ENCODE results near the gene TPM4. TPM values are rescaled to one million over a fixed set of nuclear protein-coding genes. Genes with fewer than 3 reads are reported as not detected.

The TPM4 gene
- total and polyA plus RNA-seq, 4 donors: 197 to 397 (median 215) TPM

GRCh38 chr19:16051254-16052025 is 24.9 kb upstream of the TPM4 start:
- 46% methylated on average over 7 of the region's 11 CpGs for whole genome bisulfite sequencing (ENCODE audit: insufficient coverage)
- no peaks in the 10 kb centered on the region for H3K4me1 ChIP-seq (ENCODE audit: control insufficient read depth, insufficient read depth, low read length)
- H3K27ac ChIP-seq (ENCODE audit: low read depth, low read length): no peak overlapping the region

GRCh38 chr19:16052353-16052752 is 23.9 kb upstream of the TPM4 start:
- Histone ChIP-seq H3K36me3 (ENCODE audit: control insufficient read depth, insufficient read depth, low read length) (no peaks in the 10 kb centered on the region), H3K4me3 (ENCODE audit: low read depth, low read length) (no peak overlapping the region), H3K9me3 (ENCODE audit: control insufficient read depth, insufficient read depth, low read length) (peaks cover 2% of the 10 kb centered on the region), H3K27me3 (ENCODE audit: control insufficient read depth, insufficient read depth, low read length) (no peaks in the 10 kb centered on the region), H3K27ac (ENCODE audit: low read depth, low read length) (no peak overlapping the region), H3K4me1 (ENCODE audit: control insufficient read depth, insufficient read depth, low read length) (no peaks in the 10 kb centered on the region)
- WGBS (ENCODE audit: insufficient coverage): 80% methylated on average over 6 of the region's 7 CpGs
- no peak for DNase-seq (ENCODE audit: low read depth in 4 of 6, low spot score in 6 of 6)

More at GRCh38 chr19:16051254-16052025, 24.9 kb upstream of the TPM4 start:
- Histone ChIP-seq H3K9me3 (ENCODE audit: control insufficient read depth, insufficient read depth, low read length) (peaks cover 2% of the 10 kb centered on the region), H3K4me3 (ENCODE audit: low read depth, low read length) (no peak overlapping the region), H3K27me3 (ENCODE audit: control insufficient read depth, insufficient read depth, low read length) (no peaks in the 10 kb centered on the region), H3K36me3 (ENCODE audit: control insufficient read depth, insufficient read depth, low read length) (no peaks in the 10 kb centered on the region)
- DNase-seq (ENCODE audit: low read depth in 4 of 6, low spot score in 6 of 6): no peak

- Histone ChIP-seq H3K27ac (ENCODE audit: low read depth, low read length) (no peak overlapping the region), H3K9me3 (ENCODE audit: control insufficient read depth, insufficient read depth, low read length) (peaks cover 2% of the 10 kb centered on the region), H3K27me3 (ENCODE audit: control insufficient read depth, insufficient read depth, low read length) (no peaks in the 10 kb centered on the region), H3K36me3 (ENCODE audit: control insufficient read depth, insufficient read depth, low read length) (no peaks in the 10 kb centered on the region), H3K4me1 (ENCODE audit: control insufficient read depth, insufficient read depth, low read length) (no peaks in the 10 kb centered on the region), H3K4me3 (ENCODE audit: low read depth, low read length) (no peak overlapping the region)
- DNase-seq (ENCODE audit: low read depth in 4 of 6, low spot score in 6 of 6): no peak
- WGBS (ENCODE audit: insufficient coverage): 33% methylated on average over 1 of the region's 5 CpGs
Observed at GRCh38 chr19:16057062-16057461, 19.2 kb upstream of the TPM4 start.

GRCh38 chr19:16060294-16060693 is 16.0 kb upstream of the TPM4 start:
- 36% methylated on average over 1 of the region's 2 CpGs for WGBS (ENCODE audit: insufficient coverage)
- Histone ChIP-seq H3K36me3 (ENCODE audit: control insufficient read depth, insufficient read depth, low read length) (no peaks in the 10 kb centered on the region), H3K27ac (ENCODE audit: low read depth, low read length) (no peak overlapping the region), H3K9me3 (ENCODE audit: control insufficient read depth, insufficient read depth, low read length) (peaks cover 2% of the 10 kb centered on the region), H3K4me3 (ENCODE audit: low read depth, low read length) (no peak overlapping the region), H3K27me3 (ENCODE audit: control insufficient read depth, insufficient read depth, low read length) (no peaks in the 10 kb centered on the region), H3K4me1 (ENCODE audit: control insufficient read depth, insufficient read depth, low read length) (no peaks in the 10 kb centered on the region)
- DNase-seq (ENCODE audit: low read depth in 4 of 6, low spot score in 6 of 6): no peak

GRCh38 chr19:16061943-16062342 is 14.4 kb upstream of the TPM4 start:
- Histone ChIP-seq H3K27ac (ENCODE audit: low read depth, low read length) (no peak overlapping the region), H3K4me3 (ENCODE audit: low read depth, low read length) (no peak overlapping the region), H3K9me3 (ENCODE audit: control insufficient read depth, insufficient read depth, low read length) (no peaks in the 10 kb centered on the region), H3K4me1 (ENCODE audit: control insufficient read depth, insufficient read depth, low read length) (peaks cover under 1% of the 10 kb centered on the region), H3K27me3 (ENCODE audit: control insufficient read depth, insufficient read depth, low read length) (no peaks in the 10 kb centered on the region), H3K36me3 (ENCODE audit: control insufficient read depth, insufficient read depth, low read length) (no peaks in the 10 kb centered on the region)
- DNase-seq (ENCODE audit: low read depth in 4 of 6, low spot score in 6 of 6): no peak
- 84% methylated on average over 4 of the region's 4 CpGs for WGBS (ENCODE audit: insufficient coverage)

GRCh38 chr19:16062789-16063188 is 13.5 kb upstream of the TPM4 start:
- 78% methylated on average over 2 of the region's 2 CpGs for WGBS (ENCODE audit: insufficient coverage)
- H3K36me3 ChIP-seq (ENCODE audit: control insufficient read depth, insufficient read depth, low read length): no peaks in the 10 kb centered on the region
- H3K4me1 ChIP-seq (ENCODE audit: control insufficient read depth, insufficient read depth, low read length): peaks cover 8% of the 10 kb centered on the region
- no peaks in the 10 kb centered on the region for H3K9me3 ChIP-seq (ENCODE audit: control insufficient read depth, insufficient read depth, low read length)
- H3K27ac ChIP-seq (ENCODE audit: low read depth, low read length): no peak overlapping the region
- no peaks in the 10 kb centered on the region for H3K27me3 ChIP-seq (ENCODE audit: control insufficient read depth, insufficient read depth, low read length)
- peak in 1 of 6 donors; percentile 14 for DNase-seq (ENCODE audit: low read depth in 4 of 6, low spot score in 6 of 6)
- no peak overlapping the region for H3K4me3 ChIP-seq (ENCODE audit: low read depth, low read length)

GRCh38 chr19:16064209-16064889 is 11.9 kb upstream of the TPM4 start:
- DNase-seq (ENCODE audit: low read depth in 4 of 6, low spot score in 6 of 6): no peak
- no peaks in the 10 kb centered on the region for H3K27me3 ChIP-seq (ENCODE audit: control insufficient read depth, insufficient read depth, low read length)
- H3K27ac ChIP-seq (ENCODE audit: low read depth, low read length): no peak overlapping the region
- H3K9me3 ChIP-seq (ENCODE audit: control insufficient read depth, insufficient read depth, low read length): no peaks in the 10 kb centered on the region
- H3K4me1 ChIP-seq (ENCODE audit: control insufficient read depth, insufficient read depth, low read length): peaks cover 8% of the 10 kb centered on the region
- 85% methylated on average over 16 of the region's 16 CpGs for WGBS (ENCODE audit: insufficient coverage)
- no peak overlapping the region for H3K4me3 ChIP-seq (ENCODE audit: low read depth, low read length)
- H3K36me3 ChIP-seq (ENCODE audit: control insufficient read depth, insufficient read depth, low read length): no peaks in the 10 kb centered on the region

- Histone ChIP-seq H3K4me1 (ENCODE audit: control insufficient read depth, insufficient read depth, low read length) (peaks cover 16% of the 10 kb centered on the region), H3K9me3 (ENCODE audit: control insufficient read depth, insufficient read depth, low read length) (no peaks in the 10 kb centered on the region), H3K27me3 (ENCODE audit: control insufficient read depth, insufficient read depth, low read length) (no peaks in the 10 kb centered on the region), H3K27ac (ENCODE audit: low read depth, low read length) (no peak overlapping the region), H3K36me3 (ENCODE audit: control insufficient read depth, insufficient read depth, low read length) (no peaks in the 10 kb centered on the region), H3K4me3 (ENCODE audit: low read depth, low read length) (no peak overlapping the region)
- no peak for DNase-seq (ENCODE audit: low read depth in 4 of 6, low spot score in 6 of 6)
- 52% methylated on average over 3 of the region's 6 CpGs for WGBS (ENCODE audit: insufficient coverage)
Observed at GRCh38 chr19:16066611-16067104, 9.6 kb upstream of the TPM4 start.

- 73% methylated on average over 35 of the region's 40 CpGs for WGBS (ENCODE audit: insufficient coverage)
- Histone ChIP-seq H3K27me3 (ENCODE audit: control insufficient read depth, insufficient read depth, low read length) (no peaks in the 10 kb centered on the region), H3K27ac (ENCODE audit: low read depth, low read length) (no peak overlapping the region), H3K4me3 (ENCODE audit: low read depth, low read length) (no peak overlapping the region), H3K36me3 (ENCODE audit: control insufficient read depth, insufficient read depth, low read length) (no peaks in the 10 kb centered on the region), H3K9me3 (ENCODE audit: control insufficient read depth, insufficient read depth, low read length) (no peaks in the 10 kb centered on the region), H3K4me1 (ENCODE audit: control insufficient read depth, insufficient read depth, low read length) (peaks cover 18% of the 10 kb centered on the region)
- peak in 1 of 6 donors; percentile 33 for DNase-seq (ENCODE audit: low read depth in 4 of 6, low spot score in 6 of 6)
Observed at GRCh38 chr19:16067205-16067938, 8.9 kb upstream of the TPM4 start.

All from spinal cord (tissue), 10 donors.